HEK293 (cell line): ENCODE measurements around the gene BCORL1.

Experiments used
- CTCF ChIP-seq: fragments of 450-650 bp; formaldehyde crosslinking; IDR thresholded peaks from 2 replicates; pipeline ENCODE4 v1.5.1; 2016; ENCODE audit warnings: missing biosample characterization, missing genetic modification characterization
- EGR2 ChIP-seq: fragments of 450-650 bp; formaldehyde crosslinking; IDR thresholded peaks from 2 replicates; pipeline ENCODE4 v1.5.1; 2016; ENCODE audit warnings: low read depth, missing biosample characterization, missing genetic modification characterization
- TRIM28 ChIP-seq: IDR thresholded peaks from 2 replicates; pipeline ENCODE4 v1.6.1; 2011; ENCODE audit warnings: low read length, control low read depth, borderline replicate concordance
- ZNF19 ChIP-seq: fragments of 450-650 bp; formaldehyde crosslinking; IDR thresholded peaks from 2 replicates; pipeline ENCODE4; 2016; ENCODE audit warnings: missing biosample characterization, missing genetic modification characterization, low read depth
- ZNF366 ChIP-seq: fragments of 450-650 bp; formaldehyde crosslinking; conservative IDR thresholded peaks from 2 replicates; pipeline ENCODE4 v1.5.1; 2016; ENCODE audit warnings: missing biosample characterization, missing genetic modification characterization
- ZNF514 ChIP-seq: fragments of 450-650 bp; formaldehyde crosslinking; IDR thresholded peaks from 2 replicates; pipeline ENCODE4 v1.5.1; 2016; ENCODE audit warnings: missing biosample characterization, missing genetic modification characterization

- TF ChIP-seq TRIM28: no peak
- no peak for TF ChIP-seq CTCF (tag by site-specific recombination)
- TF ChIP-seq EGR2 (tag by site-specific recombination): no peak
- TF ChIP-seq ZNF366: no peak
- TF ChIP-seq ZNF19 (tag by site-specific recombination): no peak
- TF ChIP-seq ZNF514: no peak
Measured at GRCh38 chrX:130030826-130031225, 48.4 kb downstream of the BCORL1 start.
